ENCODE measurements around the gene G0S2. TPM values are rescaled to one million over a fixed set of nuclear protein-coding genes. Genes with fewer than 3 reads are reported as not detected.

Gene G0S2
- polyA plus RNA-seq, 1 donor (not counting 4 experiments of a cell fraction or from before 2014, with no cell fraction given), result 46.2 TPM

DNA sequence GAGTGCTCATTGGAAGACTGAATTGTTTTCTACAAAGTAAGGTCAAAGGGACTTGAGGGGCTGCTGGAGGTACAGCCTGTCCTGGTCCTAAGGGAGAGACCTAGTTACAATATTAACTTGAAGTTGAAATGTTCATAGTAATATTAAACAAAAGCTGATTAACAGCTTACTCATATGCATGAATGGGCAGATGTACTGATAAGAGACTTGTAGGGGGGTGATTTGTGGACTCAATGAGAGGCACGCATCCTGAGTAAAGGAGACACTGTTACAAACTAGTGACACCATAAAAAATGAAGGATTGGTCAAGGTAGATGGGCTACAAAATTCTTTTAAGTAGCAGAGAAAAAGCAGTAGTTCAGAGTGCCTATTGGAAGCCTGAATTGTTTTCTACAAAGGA, 32.1 kb downstream of the G0S2 start:
- Histone ChIP-seq H3K4me2 (ENCODE audit: control insufficient read depth, extremely low read depth, insufficient read depth, low read depth, low read length) (peak overlapping the region; percentile 39), H2AFZ (ENCODE audit: control insufficient read depth, low read length) (no peak overlapping the region), H3K79me2 (ENCODE audit: control insufficient read depth, insufficient read depth, low read length) (no peaks in the 10 kb centered on the region), H3K9me3 (ENCODE audit: control insufficient read depth, low read depth, low read length) (no peaks in the 10 kb centered on the region), H3K4me3 (ENCODE audit: control insufficient read depth in 2 of 3, extremely low read depth in 1 of 3, insufficient read depth in 2 of 3, low read depth in 1 of 3, low read length in 3 of 3) (no peak overlapping the region), H3K36me3 (ENCODE audit: control insufficient read depth in 2 of 2, extremely low read depth in 1 of 2, insufficient read depth in 2 of 2, low read length in 2 of 2) (no peaks in the 10 kb centered on the region), H3K27ac (ENCODE audit: control insufficient read depth, insufficient read depth, low read length) (no peak overlapping the region), H3K4me1 (ENCODE audit: control insufficient read depth, extremely low read depth, insufficient read depth, low read length) (peaks cover 24% of the 10 kb centered on the region), H3K9me1 (ENCODE audit: control insufficient read depth, extremely low read depth, insufficient read depth, low read length) (no peaks in the 10 kb centered on the region), H3K9ac (ENCODE audit: control insufficient read depth, extremely low read depth, insufficient read depth, low read length) (no peak overlapping the region), H3K27me3 (ENCODE audit: control insufficient read depth, extremely low read depth, insufficient read depth, low read length) (no peaks in the 10 kb centered on the region), H4K20me1 (ENCODE audit: control insufficient read depth, extremely low read depth, insufficient read depth, low read length) (no peaks in the 10 kb centered on the region)
- no peak for TF ChIP-seq EZH2 (IDR thresholded peaks at IDR 0.05; ENCODE audit: low read length)
- TF ChIP-seq, protein P1, sequence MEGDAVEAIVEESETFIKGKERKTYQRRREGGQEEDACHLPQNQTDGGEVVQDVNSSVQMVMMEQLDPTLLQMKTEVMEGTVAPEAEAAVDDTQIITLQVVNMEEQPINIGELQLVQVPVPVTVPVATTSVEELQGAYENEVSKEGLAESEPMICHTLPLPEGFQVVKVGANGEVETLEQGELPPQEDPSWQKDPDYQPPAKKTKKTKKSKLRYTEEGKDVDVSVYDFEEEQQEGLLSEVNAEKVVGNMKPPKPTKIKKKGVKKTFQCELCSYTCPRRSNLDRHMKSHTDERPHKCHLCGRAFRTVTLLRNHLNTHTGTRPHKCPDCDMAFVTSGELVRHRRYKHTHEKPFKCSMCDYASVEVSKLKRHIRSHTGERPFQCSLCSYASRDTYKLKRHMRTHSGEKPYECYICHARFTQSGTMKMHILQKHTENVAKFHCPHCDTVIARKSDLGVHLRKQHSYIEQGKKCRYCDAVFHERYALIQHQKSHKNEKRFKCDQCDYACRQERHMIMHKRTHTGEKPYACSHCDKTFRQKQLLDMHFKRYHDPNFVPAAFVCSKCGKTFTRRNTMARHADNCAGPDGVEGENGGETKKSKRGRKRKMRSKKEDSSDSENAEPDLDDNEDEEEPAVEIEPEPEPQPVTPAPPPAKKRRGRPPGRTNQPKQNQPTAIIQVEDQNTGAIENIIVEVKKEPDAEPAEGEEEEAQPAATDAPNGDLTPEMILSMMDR (optimal IDR thresholded peaks at IDR 0.05 in 1 of 3, IDR thresholded peaks at IDR 0.05 in 1 of 3, conservative IDR thresholded peaks at IDR 0.05 in 1 of 3; ENCODE audit: extremely low read depth in 1 of 3, insufficient read depth in 2 of 3, low read length in 3 of 3), result no peak
- dilution Hi-C loops (cut with MboI; ENCODE audit: extremely low pct_ligation_motif_present, low sequenced_read_pairs), result no loop called here
- DNase-seq (ENCODE audit: low read depth, low spot score) (peak; percentile 17), FAIRE-seq (peak; percentile 69)

DNA sequence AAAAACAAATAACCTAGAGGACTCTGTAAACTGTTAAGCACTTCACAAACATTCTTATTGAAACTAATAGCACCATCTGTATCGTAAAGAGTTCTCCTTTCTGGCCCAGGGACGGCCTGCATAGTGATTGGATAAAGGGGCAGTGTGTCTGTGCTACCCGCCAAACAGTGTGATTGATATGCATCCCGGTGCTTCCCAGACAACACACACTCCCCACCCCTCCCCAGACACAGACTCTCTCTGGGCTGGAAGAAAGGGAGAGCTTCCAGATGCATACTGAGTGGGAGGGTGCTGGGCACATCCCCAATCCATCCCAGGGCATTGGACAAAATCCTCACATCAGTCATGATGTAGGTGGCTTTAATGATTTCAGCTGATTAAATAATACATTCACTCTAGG, 33.1 kb downstream of the G0S2 start:
- Histone ChIP-seq H3K27me3 (ENCODE audit: control insufficient read depth, extremely low read depth, insufficient read depth, low read length) (no peaks in the 10 kb centered on the region), H3K9me3 (ENCODE audit: control insufficient read depth, low read depth, low read length) (no peaks in the 10 kb centered on the region), H3K27ac (ENCODE audit: control insufficient read depth, insufficient read depth, low read length) (no peak overlapping the region), H2AFZ (ENCODE audit: control insufficient read depth, low read length) (no peak overlapping the region), H3K4me1 (ENCODE audit: control insufficient read depth, extremely low read depth, insufficient read depth, low read length) (peaks cover 28% of the 10 kb centered on the region), H4K20me1 (ENCODE audit: control insufficient read depth, extremely low read depth, insufficient read depth, low read length) (no peaks in the 10 kb centered on the region), H3K9me1 (ENCODE audit: control insufficient read depth, extremely low read depth, insufficient read depth, low read length) (no peaks in the 10 kb centered on the region), H3K36me3 (ENCODE audit: control insufficient read depth in 2 of 2, extremely low read depth in 1 of 2, insufficient read depth in 2 of 2, low read length in 2 of 2) (no peaks in the 10 kb centered on the region), H3K4me2 (ENCODE audit: control insufficient read depth, extremely low read depth, insufficient read depth, low read depth, low read length) (no peak overlapping the region), H3K79me2 (ENCODE audit: control insufficient read depth, insufficient read depth, low read length) (no peaks in the 10 kb centered on the region), H3K4me3 (ENCODE audit: control insufficient read depth in 2 of 3, extremely low read depth in 1 of 3, insufficient read depth in 2 of 3, low read depth in 1 of 3, low read length in 3 of 3) (no peak overlapping the region), H3K9ac (ENCODE audit: control insufficient read depth, extremely low read depth, insufficient read depth, low read length) (no peak overlapping the region)
- dilution Hi-C loops (cut with MboI; ENCODE audit: extremely low pct_ligation_motif_present, low sequenced_read_pairs), result no loop called here
- FAIRE-seq (no peak), DNase-seq (ENCODE audit: low read depth, low spot score) (no peak)
- TF ChIP-seq, protein P1 (optimal IDR thresholded peaks at IDR 0.05 in 1 of 3, IDR thresholded peaks at IDR 0.05 in 1 of 3, conservative IDR thresholded peaks at IDR 0.05 in 1 of 3; ENCODE audit: extremely low read depth in 1 of 3, insufficient read depth in 2 of 3, low read length in 3 of 3), result no peak
- no peak for TF ChIP-seq EZH2 (IDR thresholded peaks at IDR 0.05; ENCODE audit: low read length)
